Measurements from ENCODE around the gene CDON. TPM values are rescaled to one million over a fixed set of nuclear protein-coding genes. Genes with fewer than 3 reads are reported as not detected.

CDON gene
- total RNA-seq, 4 donors from 2014 or later, result 1.0 to 2.0 (median 1.8) TPM

DNA sequence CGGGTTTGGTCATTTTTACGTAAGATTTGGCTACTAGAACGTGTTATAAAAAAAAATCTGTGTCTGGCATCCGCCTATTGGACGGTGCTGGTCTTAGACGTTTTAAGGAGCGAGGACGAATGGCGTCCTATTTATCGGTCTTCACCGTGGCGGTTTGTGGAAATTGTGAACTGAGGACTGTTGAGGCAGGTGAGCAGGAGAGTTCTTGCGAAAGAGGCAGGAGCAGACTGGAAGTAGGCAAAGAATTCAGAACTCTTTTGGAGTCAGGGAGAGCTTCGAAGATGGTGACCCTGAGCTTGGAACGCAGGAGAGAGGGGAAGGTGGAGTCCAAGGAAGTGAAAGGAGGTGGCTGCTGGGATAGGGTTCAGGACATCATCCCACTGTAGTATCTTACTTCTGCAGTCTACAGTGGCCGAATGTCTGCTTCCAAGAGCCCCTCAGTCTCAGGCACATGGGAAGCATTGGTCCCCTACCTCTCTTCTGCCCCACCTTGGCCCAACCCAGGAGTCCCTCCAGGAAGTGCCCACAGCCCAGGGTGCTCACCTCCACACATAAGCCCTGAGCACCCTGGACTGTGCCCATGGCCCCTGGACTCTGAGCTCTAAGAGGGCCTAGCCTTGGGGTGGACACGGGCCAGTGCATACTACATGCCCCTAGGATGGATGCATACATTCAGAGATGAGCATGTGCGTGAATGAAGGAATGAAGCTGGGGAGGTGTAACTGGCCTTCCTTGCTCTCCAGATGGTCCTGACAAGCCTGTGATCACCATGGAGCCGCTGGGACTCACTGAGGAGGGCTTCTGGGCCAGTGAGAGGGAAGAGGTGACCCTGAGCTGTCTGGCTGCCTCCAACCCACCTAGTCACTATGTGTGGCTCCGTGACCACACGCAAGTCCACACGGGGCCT, 113.1 kb downstream of the CDON start:
- Histone ChIP-seq H3K36me3 (no peaks in the 10 kb centered on the region), H3K27ac (no peak overlapping the region), H3K4me1 (peaks cover 0 to 6% of the 10 kb centered on the region in 2 donors), H3K27me3 (no peaks in the 10 kb centered on the region), H3K4me3 (no peak overlapping the region), H3K9me3 (no peaks in the 10 kb centered on the region)
- TF ChIP-seq, protein P1, sequence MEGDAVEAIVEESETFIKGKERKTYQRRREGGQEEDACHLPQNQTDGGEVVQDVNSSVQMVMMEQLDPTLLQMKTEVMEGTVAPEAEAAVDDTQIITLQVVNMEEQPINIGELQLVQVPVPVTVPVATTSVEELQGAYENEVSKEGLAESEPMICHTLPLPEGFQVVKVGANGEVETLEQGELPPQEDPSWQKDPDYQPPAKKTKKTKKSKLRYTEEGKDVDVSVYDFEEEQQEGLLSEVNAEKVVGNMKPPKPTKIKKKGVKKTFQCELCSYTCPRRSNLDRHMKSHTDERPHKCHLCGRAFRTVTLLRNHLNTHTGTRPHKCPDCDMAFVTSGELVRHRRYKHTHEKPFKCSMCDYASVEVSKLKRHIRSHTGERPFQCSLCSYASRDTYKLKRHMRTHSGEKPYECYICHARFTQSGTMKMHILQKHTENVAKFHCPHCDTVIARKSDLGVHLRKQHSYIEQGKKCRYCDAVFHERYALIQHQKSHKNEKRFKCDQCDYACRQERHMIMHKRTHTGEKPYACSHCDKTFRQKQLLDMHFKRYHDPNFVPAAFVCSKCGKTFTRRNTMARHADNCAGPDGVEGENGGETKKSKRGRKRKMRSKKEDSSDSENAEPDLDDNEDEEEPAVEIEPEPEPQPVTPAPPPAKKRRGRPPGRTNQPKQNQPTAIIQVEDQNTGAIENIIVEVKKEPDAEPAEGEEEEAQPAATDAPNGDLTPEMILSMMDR (IDR thresholded peaks at IDR 0.05 in 4 of 5, conservative IDR thresholded peaks at IDR 0.05 in 1 of 5), result no peak
- TF ChIP-seq POLR2A (IDR thresholded peaks at IDR 0.05), result no peak
- no peak for DNase-seq
- intact Hi-C loops (cut with DNase I; ENCODE audit: low total_unique reads) (no loop called here), in situ Hi-C loops (cut with MboI; ENCODE audit: low sequenced_read_pairs in 4 of 4) (no loop called here)
- ATAC-seq, result no peak

DNA sequence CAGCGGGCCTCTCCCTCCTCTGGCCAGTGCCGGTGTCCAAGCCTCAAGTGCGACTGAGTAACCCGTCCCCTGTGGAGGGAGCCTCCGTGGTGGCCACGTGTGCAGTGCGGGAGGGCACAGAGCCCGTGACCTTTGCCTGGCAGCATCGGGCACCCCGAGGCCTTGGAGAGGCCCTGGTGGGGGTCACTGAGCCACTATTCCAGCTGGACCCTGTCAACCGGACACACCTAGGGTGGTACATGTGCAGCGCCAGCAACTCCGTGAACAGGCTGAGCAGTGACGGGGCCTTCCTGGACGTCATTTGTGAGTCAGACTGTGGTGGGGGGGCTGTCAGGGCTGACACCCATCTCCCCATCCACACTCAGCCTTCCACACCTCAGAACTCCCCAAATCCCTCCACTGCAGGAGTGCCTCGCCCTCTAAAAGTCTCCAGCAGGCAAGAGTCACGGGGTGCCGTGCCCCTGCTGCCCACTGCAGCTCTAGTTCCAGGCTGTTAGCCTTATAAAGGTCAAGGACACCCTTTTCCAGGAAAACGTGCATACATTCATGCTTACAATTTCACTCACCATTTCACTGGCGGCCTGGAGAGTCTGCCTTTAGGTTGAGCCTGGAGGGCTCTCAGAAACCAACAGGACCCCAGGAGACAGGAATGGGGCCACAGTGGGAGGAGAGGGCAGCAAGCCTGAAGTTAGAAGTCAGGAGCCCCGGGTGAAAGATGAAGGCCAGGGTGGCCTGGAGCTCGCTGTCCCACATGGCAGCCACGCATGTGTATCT, 114.2 kb downstream of the CDON start:
- no peak overlapping the region for H3K4me3 ChIP-seq
- no peaks in the 10 kb centered on the region for H3K36me3 ChIP-seq
- TF ChIP-seq POLR2A (IDR thresholded peaks at IDR 0.05), result no peak
- TF ChIP-seq, protein P1 (IDR thresholded peaks at IDR 0.05 in 4 of 5, conservative IDR thresholded peaks at IDR 0.05 in 1 of 5), result no peak
- H3K27me3 ChIP-seq, result no peaks in the 10 kb centered on the region
- H3K4me1 ChIP-seq, result peaks cover 0 to 6% of the 10 kb centered on the region in 2 donors
- in situ Hi-C loops (cut with MboI; ENCODE audit: low sequenced_read_pairs in 4 of 4) (no loop called here), intact Hi-C loops (cut with DNase I; ENCODE audit: low total_unique reads) (no loop called here)
- no peak overlapping the region for H3K27ac ChIP-seq
- no peaks in the 10 kb centered on the region for H3K9me3 ChIP-seq
- ATAC-seq (no peak), DNase-seq (no peak)

DNA sequence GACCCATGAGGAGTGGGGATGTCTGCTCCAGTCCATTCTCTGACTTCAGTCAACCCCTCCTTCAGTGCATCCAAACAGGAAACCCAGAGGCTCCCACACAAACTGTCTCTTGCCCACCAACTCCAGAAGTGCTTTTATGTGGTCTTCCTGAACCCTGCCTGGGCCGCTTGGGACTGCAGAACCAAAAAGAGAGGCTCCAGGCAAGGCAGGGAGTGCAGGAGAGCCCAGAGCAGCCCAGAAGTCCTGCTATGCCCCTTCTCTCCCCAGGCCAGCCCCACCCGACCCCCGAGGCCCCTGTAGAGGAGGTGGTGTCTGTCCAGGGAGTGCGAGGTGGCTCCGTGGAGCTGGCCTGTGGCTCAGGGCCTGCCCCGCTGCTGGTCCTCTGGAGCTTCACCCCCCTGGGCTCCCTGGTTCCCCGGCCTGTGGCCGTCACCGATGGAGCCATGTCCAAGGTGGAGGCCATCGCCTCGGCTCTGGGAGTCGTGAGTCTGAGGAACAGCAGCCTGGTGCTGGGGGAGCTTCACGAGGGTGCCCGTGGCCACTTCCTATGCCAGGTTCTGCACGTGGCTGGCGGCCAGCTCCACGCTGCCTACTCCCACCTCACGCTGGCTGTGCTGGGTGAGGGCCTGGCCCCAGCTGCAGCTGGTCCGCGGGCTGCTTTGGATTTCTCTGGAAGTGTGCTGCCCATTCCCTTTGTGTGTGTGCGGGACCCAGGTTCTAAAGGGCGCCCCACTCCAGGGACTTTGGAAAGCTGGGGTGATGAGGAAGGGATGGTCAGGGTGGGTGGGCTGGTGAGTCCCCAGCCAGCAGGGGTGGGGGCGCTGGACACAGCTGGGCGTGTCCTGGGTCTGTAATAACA, 115.0 kb downstream of the CDON start:
- ATAC-seq (no peak), DNase-seq (no peak)
- no peaks in the 10 kb centered on the region for H3K27me3 ChIP-seq
- no peaks in the 10 kb centered on the region for H3K9me3 ChIP-seq
- H3K27ac ChIP-seq, result no peak overlapping the region
- H3K4me1 ChIP-seq, result peaks cover 0 to 3% of the 10 kb centered on the region in 2 donors
- H3K36me3 ChIP-seq, result no peaks in the 10 kb centered on the region
- TF ChIP-seq, protein P1 (IDR thresholded peaks at IDR 0.05 in 4 of 5, conservative IDR thresholded peaks at IDR 0.05 in 1 of 5), result no peak
- TF ChIP-seq POLR2A (IDR thresholded peaks at IDR 0.05), result no peak
- intact Hi-C loops (cut with DNase I; ENCODE audit: low total_unique reads), result no loop called here
- no peak overlapping the region for H3K4me3 ChIP-seq
- in situ Hi-C loops (cut with MboI; ENCODE audit: low sequenced_read_pairs in 4 of 4), result no loop called here

DNA sequence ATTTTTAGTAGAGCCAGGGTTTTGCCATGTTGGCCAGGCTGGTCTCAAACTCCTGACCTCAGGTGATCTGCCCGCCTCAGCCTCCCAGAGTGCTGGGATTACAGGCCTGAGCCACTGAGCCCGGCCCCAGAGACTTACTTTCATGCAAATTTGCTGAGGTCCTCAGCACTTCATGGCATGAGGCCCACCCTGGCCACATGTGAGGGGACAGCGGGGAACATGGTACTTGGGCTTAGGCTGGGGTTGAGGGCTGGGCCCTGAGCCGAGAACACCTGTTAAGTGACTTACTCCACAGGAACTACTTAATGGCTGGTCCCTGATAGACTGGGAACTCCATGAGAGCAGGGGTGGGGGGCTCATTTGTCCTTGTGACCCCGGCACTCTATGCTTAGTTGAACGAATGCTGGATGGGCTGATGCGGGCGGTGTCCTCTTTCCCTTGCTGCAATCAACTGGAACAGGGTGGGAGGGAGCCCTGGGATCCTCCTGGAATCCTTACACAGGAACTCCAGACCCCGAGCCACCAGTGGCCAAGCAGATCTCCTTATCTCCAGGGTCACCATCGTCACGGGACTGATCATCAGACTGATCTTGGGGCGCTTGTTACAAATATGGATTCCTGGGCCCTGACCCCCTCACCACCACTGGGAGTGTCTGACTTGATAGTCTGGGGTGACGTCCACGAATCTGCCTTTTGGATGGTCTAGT, 115.8 kb downstream of the CDON start:
- Histone ChIP-seq H3K4me3 (no peak overlapping the region), H3K27me3 (no peaks in the 10 kb centered on the region), H3K36me3 (no peaks in the 10 kb centered on the region), H3K9me3 (no peaks in the 10 kb centered on the region), H3K4me1 (peaks cover 0 to 3% of the 10 kb centered on the region in 2 donors), H3K27ac (no peak overlapping the region)
- ATAC-seq (no peak), DNase-seq (no peak)
- TF ChIP-seq, protein P1 (IDR thresholded peaks at IDR 0.05 in 4 of 5, conservative IDR thresholded peaks at IDR 0.05 in 1 of 5), result no peak
- no peak for TF ChIP-seq POLR2A (IDR thresholded peaks at IDR 0.05)
- in situ Hi-C loops (cut with MboI; ENCODE audit: low sequenced_read_pairs in 4 of 4) (no loop called here), intact Hi-C loops (cut with DNase I; ENCODE audit: low total_unique reads) (no loop called here)

Measured in gastrocnemius medialis (tissue), 4 donors.